GM19025 (cell line): ENCODE measurements around the gene METTL25.

Source experiments
- ATAC-seq: cut with Tn5 transposase; IDR thresholded peaks from one replicate; pipeline ENCODE4 v1.9.1; 2021; ENCODE audit warnings: mild to moderate bottlenecking, low read depth, moderate library complexity; ENCODE audit not compliant: unreplicated experiment

The METTL25 gene

DNA sequence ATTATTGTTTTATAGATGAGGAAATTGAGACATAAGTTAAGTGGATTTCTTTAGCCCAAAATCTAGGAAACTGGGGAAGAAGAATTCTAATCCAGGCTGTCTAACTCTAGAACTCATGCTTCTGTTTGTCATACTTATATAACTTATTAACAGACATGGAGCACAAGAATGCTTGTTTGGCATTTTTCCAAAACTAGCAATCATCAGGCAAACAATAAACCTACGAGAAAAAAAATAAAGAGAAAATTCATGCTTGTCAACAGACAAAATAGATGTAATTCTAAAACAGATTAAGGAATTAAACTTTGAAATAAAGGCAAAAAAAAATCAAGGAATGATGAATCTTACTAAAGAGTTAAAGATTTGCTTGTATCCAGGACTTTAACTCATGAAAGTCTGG, 103.1 kb downstream of the METTL25 start:
- ATAC-seq: no peak

DNA sequence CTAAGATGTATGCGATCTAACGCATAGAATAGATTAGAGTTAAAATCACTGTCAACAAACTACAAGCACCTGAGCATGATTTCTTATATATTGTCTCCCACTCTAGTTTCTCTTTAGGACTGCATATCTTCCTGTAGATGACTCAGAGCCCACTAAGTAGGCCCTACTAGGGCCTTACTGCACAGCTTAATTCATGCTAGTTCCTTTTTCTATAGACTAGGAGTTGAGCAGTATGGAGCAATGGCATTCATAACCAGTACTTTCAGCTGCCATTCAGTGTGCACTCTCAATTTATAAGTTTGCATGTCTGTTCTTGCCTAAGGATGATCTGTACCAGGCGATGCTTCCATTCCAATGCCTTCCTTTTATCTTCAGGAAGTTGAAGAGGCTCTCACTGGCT, 103.5 kb downstream of the METTL25 start:
- no peak for ATAC-seq

DNA sequence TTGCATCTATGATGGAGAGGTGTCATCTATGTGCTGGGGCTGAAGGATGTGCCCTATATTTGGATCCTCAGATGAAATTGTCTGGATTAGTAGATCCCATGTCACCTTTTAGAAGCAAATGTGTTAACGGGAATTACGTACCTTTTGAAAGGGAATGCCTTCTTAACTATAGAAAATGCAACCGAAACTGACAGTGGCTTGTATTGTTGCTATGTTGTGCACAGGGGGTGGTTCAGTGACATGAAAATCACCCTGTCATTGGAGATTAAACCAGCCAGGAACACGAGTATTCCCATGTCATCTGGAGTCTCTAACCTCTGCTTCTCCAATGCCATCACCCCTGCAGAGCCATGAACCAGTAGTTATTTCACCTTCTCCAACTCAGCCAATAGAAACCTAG, 110.2 kb downstream of the METTL25 start:
- no peak for ATAC-seq

DNA sequence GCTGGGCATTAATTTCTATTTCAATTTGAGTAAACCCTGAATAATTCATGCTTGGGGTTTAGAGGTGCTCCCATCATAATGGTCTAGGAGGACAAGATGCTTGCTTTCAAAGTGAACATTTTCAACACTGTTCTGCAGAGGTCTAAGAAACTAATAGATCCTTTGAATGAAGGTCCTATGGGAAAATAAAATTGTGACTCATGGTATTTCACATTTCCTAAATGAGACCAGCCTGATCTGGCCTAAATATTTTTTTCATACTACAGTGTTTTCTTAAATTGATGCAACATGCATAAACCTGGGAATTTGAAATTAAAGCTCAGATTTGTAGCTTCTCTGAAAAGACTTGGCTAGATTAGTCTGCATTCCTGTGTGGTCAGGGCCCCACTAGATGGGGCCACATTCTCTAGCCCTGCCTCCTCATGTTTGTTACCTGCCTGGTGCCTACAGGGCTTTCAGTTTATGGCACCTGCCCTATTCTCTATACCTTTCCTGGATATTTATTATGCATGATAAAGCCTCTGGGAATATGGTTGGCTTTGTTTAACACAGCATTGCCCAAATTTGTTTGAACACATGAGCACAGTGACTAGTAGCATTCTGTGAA, 112.7 kb downstream of the METTL25 start:
- ATAC-seq: no peak

DNA sequence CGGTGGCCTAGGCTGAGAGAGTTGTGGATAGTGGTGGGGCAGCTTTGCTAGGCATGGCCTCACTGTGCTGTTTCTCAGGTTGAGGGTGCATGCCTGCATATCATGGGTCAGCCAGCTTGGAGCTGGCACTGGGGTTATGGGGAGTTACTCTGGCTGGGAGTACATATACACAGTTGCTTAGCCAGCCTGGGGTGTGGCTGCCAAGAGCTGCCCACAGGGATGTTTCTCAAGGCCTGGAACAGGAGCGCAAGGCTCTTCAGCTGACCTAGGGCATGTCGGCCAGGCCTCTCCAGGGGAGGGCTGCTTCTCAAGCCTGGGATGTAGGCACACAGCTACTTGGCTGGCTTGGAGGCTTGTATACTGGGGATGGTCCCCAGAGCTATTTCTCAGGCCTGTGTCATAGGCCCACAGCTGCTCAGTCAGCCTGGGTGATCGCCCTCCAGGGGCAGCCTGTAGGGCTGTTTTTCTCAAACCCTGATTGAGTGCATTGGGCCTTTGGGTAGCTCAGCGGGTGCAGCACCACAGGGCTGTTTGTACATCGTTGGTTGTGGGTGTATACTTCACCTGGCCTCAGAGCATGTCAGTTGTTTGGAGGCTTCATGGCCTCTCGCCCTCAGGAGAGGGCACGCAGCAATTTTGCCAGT, 114.9 kb downstream of the METTL25 start:
- ATAC-seq: no peak

DNA sequence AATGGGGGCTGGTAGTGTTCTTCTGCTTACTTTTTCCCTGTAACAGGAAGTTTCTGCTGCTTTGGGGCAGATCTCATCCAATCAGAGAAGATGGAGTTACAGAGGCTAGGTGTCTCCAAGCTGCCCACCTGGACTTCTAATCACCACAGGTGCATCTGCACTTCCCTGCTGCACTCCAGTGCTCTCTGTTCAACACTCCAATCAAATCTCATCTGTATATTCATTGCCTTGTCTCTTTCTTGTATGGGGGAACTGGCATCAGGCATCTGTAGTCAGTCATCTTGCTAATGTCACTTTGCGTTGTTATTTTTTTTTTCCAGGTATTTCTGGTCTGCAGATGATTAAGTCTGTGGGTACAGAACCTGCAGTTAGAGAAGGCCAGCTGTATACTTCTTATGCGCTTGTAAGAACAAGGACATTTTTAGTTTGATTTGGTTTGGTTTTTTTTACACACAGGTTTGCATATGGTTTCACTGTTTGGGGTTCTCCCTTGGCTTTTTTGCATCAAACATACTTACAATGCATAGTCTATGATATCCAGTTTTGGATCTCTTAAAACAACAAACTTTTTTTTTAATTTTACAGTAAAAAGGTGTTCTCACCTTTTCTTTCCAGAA, 116.0 kb downstream of the METTL25 start:
- peak; percentile 93 for ATAC-seq

DNA sequence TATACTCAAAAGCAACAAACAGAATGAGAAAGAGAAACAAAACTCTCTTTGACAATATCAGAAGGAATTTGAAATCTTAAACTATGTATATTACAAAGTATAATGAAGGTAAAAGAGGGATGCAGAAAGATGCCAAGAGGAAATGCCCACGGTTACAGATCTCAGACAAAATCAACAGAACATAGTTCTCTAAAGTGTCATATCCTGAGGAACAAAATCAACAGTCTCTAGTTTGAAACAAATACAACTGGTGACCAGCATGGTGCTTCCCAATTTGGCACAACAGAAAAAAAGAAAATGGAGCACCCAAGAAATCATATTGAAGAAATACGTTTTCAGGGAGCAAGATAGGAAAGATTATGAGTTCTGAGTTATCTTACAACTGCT, 116.5 kb downstream of the METTL25 start:
- ATAC-seq: no peak

DNA sequence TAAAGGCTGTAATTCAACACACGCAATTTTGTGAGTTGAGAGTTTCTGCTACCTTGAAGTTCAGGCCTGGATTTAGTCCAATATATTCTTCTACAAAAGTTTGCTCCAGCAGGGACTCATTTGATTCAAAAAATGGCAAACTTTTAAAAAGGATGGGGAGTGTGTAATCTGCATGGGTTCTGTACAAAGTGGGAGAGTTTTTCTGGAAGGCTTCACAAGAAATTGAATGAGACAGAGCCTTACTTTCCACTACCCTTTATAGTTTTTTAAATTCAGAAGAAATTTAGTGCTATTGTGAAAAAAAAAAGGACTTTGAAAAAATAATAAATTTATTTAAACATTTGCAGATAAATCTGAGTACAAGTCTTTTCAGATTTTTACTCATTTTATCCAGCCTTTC, 116.9 kb downstream of the METTL25 start:
- ATAC-seq: no peak

DNA sequence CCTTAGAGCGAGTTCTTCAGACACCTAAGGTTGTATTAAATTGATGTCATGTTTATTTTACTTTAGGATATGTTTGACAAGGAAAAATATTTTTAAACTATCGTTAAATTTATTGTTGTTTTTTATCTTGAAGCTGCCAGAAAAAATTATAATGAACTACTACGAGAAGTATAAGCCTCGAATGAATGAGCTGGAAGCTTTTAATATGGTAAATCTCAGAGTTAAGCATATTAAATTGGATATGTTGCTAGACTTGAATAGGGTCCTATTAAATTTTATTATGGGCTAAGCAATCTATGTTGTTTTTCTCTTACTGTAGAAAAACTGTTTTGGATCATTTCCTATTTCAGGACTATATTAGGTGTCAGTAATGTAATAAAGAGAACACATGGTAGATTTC, 118.2 kb downstream of the METTL25 start:
- ATAC-seq: no peak

DNA sequence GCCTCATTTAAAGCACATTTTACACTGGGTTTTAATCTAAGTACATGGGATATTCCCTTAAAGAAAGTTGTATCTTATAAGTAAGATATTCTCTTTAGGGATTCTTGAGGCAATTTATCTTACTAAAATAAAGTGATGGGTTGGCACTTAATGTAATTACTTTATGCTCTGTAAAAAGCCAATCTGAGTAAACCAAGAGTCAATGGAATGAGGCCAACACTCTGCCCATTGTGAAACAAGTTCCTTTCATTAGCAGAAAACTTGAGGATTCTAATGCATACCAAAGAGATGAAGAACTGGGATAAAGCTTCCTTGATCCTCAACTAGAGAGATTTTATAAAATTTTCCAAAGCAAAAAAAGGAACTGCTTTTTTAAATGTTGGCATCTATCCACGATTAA, 121.2 kb downstream of the METTL25 start:
- no peak for ATAC-seq

DNA sequence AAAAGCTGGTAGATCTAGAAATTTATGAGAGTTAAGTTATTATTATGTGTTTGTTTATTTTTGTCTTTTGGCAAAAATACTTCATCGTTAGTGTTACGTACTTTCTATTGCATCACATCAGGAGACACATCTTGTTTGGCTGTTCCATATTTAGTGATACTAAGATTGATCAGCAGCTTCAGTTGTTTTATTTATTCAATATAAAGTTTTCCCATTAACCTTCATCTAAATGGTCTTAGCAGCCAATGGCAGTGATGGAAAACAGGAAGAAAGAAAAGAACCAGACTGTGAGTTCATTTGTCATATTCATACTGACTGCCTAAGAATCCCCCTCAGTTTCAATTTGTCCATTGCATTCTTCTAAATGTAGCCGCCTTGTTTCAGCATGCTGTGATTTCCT, 122.3 kb downstream of the METTL25 start:
- no peak for ATAC-seq

DNA sequence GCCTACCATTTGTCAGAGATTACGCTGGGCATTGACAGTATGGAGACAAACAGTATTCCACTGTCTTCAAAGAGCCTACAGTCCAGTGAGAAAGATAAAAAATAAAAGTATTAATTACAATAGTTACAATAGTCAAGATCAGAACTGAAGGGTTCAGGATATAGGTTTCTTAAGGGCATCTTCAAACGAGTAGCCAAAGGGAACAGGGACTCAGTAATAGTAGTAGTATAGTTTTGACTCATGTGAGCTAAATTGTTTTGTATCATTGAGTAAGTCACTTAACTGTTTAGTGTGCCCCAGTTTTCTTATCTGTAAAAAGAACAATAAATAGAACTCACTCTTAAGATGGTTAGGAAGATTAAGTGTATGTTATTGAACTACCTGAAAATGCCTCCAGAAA, 123.6 kb downstream of the METTL25 start:
- ATAC-seq: no peak

DNA sequence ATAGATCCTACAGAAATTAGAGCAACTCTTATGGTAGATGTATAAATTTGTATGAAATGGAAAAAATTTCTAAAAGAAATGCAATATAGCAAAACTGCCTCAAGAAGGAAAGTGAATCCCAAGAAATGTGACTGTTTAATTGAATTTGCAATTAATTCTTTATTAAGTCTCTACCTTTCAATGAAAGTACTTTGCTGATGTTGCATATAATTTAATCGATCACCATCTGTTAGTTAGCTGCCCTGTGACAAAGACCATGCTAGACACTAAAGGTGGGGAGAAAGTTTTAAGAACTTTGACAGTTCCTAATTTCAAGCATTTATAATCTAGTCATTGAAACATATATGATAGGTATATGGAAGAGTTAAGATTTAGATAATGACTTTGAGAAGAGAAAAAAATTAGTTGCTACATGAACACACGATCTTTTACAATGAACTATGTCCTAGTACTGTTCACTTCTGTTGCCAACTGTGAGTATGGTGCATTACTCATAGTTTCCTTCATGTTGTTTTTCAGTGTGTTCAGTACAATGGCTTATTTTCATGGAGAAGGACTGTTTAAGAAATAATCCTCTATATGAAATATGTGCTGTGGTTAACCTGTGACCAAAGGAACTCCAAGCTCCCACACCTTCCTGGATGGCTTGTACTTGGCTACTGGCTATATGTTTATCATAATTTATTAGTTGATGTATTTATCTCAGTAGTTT, 128.4 kb downstream of the METTL25 start:
- no peak for ATAC-seq

DNA sequence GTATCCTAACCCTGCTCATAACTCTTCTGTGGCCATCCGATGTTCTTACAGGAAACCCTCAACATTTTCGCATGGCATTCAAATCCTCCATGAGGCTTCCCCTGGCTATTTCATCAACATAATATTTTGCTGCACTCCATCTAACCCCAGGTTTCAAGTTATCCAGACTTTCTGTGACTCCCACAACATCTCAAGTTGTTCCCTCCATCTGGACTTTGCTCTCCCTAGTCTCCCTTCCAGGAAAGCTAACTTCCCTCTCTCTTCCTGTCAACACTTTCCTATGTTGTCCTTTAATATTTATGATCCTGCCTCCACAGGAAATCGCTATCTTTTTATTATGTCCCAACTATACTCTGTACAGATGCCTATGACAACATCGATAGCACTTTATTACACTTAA, 146.1 kb downstream of the METTL25 start:
- no peak for ATAC-seq

DNA sequence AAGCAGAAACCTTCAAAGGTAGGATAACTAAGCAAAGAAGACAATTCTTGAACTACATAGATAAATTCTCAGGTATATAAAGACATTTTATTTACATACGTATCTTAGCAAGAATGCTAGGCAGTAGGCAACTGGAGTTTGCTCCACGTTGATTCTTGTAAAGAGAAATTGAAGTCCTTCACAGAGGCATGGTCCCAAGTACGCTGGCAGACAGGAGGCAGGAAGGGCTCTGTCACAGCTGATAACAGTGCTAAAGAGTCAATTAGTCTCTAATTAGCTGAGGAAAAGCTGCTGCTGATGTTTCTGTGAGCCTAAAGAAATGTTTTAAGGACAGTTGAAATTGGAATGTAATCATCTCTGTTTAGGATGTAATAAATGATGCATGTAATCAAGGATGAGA, 146.8 kb downstream of the METTL25 start:
- no peak for ATAC-seq

DNA sequence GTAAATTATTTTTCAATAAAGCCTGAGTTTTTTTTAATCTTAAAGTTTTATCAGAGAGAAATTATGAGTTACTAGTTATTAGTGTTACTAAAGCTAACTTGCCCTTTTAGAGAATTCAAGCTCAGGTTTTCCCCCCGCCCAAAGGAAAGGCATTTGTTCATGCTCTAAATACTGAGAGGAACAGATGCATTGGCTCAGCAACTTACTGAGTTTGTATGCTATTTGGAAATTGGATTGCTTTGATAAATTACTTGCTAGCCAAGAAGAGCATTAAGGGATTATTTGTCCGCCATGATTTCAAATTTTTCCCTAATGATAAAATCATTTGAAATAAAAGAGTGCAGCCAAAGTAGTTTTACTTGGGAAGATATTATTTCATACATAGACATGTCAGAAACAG, 149.4 kb downstream of the METTL25 start:
- ATAC-seq: no peak

DNA sequence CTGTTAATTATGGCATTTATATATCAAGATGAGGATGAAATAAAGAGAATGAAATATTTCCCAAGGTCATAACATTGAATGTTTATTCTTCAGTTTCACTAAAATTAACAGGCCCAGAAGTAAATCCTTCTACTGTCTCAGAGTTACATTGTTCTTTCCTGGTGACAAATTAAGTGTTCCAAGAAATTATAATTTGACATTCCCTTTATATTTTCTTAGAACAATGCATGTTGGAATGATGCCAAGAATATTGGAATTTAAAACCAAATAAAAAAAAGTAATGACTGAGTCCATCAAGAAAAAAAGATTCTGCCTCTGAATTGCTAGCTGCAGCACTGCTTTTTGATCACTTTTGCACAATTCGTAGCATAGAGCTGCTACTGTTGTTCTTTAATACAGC, 152.1 kb downstream of the METTL25 start:
- ATAC-seq: no peak

DNA sequence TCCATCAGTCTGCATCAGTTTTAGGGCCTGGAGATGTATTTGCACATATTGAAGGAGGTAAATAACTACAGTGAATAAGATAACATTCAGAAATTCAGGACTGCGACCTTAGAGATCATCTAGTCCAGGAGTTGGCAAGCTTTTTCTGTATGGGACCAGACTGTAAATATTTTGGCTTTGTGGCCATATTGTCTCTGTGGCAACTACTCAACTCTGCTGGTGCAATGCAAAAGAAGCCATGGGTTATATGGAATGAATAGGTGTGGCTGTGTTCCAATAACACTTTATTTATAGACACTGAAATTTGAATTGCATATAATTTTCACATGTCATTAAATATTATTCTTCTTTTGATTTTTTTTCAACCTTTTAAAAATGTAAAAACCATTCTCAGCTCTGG, 156.6 kb downstream of the METTL25 start:
- ATAC-seq: no peak

DNA sequence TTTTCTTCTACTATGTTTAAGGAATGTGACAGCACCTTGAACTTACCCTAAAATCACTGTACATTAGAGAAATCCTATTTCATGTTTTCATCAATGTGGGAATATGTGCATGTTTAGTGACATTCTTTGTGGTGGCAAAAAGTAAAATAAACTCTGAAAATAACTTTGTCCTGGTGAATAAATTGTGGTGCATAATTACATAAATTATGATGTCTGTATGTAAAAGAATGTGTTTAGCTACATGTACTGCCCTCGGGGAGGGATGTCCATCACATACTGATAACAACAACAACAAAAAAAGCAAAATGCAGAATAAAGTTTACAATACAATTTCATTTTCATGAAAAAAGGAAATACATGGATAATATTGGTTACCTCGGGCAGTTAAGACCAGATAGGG, 157.3 kb downstream of the METTL25 start:
- no peak for ATAC-seq

DNA sequence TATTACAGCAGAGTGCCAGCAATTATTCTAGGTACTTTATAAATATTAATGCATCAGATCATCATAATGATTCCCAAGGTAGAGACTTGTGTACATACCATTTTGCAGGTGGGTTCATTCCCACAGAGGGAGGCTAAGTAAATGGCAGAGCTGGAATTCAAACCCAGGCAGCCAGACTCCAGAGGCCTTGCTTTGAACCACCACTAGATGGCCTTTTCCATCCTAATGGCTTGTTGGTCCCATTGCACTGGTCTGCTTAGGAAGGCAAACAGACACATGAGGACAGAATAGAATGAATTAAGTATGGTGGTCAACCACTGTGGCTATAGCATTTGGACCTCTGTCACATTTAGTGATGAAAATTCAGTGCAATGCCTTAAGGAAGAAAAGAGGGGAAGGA, 158.7 kb downstream of the METTL25 start:
- ATAC-seq: peak; percentile 81

DNA sequence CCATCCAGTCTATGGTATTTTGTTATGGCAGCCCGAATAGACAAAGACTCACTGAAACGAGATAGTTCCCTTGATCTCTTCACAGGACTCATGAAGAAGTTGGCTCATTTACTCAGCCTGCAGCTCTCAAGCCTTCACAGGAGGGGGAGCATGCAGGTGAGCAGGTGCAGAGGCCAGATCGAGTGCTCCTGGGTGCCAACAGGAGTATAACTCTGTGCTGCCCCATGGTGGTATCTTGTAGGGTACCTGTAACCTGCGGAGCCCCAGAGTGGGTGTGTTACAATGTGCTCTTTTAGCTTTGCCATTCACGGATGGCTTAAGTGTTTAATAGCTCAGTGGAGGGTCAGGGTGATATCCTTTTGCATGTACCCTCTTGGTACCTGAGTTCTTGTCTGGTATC, 159.5 kb downstream of the METTL25 start:
- ATAC-seq: no peak

DNA sequence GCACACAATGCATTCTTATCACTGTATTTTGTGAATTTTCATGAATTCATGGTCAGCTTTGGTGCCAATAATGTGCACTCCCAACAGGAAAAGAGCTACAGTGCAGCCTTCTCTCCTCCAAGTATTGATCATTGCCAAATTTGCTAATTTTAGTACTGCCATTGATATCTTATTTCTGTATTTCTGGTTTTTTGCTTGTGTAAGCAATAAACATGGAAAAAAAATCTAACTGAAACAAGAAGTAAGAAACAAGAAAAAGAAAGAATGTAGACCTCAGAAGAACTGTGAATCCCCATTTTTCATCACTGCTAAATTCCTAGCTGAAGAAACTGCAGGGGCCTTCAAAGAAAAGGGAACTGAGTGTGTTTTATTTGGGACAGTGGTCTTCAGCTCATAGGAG, 161.2 kb downstream of the METTL25 start:
- ATAC-seq: no peak
